NOMO-1 treated with DMSO at 0.1 percent for 48 hours (cell line): ENCODE results near the gene ABCD3.
"Not testable (repeated sequence)": the region's sequence is repeated elsewhere in the genome, so short reads cannot be mapped to it uniquely, and the experiment has no call there.

Experiments used
- DNase-seq: peaks from one replicate; lab custom pipeline; 2025; ENCODE audit not compliant: unreplicated experiment; lab: John Stamatoyannopoulos, UW

Gene ABCD3

GRCh38 chr1:94417978-94418663, at the start of gene ABCD3:
TSS of gene ABCD3 (plus strand) at chr1:94418389. CDS start at chr1:94418479, 90 bp downstream.
- peak; percentile 92 for DNase-seq

DNA sequence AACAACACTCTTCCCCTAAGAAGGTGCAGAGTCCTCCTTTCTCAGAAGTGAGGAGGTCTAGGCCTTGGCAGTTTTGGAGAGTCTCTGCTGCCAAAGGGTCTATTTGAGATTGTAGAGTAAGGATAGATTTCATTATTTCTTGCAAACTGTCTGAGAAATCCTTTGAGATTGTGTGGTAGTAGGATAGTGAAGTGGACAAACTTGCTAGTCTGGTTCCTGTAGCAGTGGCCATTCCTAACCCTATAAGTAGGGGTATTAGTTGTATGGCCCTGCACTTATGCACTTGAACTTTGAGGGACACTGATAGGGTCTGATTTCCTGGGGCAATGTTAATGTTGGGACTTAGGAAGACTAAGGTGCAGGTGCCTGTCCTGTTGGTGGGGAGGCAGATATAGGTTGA, 45.4 kb upstream of the ABCD3 start:
- not testable (repeated sequence) for DNase-seq

GRCh38 chr1:94373311-94373710, 44.9 kb upstream of the ABCD3 start:
- DNase-seq = not testable (repeated sequence)

GRCh38 chr1:94375666-94376065, 42.5 kb upstream of the ABCD3 start:
- not testable (repeated sequence) for DNase-seq

- DNase-seq = not testable (repeated sequence)
Measured at GRCh38 chr1:94378493-94378892, 39.7 kb upstream of the ABCD3 start.

DNA sequence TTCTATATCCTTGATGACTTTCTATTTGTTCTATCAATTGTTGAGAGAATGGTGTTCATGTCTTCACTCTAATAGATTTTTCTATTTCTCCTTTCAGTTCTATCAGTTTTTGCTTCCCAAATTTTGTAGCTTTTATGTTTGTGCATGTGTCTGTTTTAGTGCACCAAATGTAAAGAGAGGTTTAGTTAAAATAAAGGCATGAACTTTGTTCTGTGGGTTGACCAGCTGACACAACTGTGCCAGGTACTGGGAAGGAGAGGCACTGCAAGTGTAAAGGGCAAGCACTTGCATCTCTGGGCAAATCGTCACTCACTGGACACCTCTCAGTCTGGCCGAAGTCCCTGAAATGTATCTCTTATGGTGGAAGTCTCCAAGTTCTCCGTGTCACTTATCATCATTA, 38.6 kb upstream of the ABCD3 start:
- DNase-seq = no peak

- DNase-seq = peak; percentile 30
Measured at GRCh38 chr1:94382201-94382600, 36.0 kb upstream of the ABCD3 start.

GRCh38 chr1:94383966-94384408, 34.2 kb upstream of the ABCD3 start:
- no peak for DNase-seq

DNA sequence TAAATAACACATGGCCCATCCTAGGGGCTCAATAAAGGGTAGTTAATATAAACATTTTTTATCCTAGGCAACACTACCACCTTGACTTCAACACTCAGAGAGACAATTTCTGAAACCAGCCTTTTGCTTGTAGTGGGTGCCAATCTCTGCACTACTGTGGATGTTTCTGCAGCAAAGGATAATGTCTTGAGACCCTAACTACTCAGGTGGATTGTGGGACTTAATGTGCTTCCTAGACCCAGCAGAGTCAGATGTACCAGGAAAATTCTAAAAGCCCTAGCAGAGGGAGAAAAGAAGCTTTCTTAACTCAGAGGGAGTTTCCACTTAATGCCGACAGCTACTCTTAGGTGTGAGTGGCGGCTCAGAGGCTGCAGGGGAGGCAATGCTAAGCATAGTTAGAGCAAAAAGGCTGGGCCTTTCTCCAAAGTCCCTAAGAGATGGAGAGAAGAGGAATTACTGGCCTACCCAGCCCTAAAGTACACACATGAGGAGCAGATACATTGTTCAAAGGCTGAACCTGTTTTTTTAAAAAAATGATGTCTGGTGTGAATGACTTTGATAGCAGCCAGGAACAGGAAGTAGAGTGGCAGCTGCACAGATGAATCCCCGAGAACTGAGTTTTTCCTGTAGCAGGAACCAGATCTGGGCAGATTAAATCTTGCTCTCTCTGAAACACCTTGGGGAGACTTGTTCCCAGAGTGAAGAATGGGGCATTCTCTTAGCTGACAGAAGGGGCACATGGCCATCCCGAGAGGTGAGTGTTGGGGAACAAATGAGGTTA, 33.5 kb upstream of the ABCD3 start:
- DNase-seq = no peak

- no peak for DNase-seq
Measured at GRCh38 chr1:94385308-94385929, 32.8 kb upstream of the ABCD3 start.

GRCh38 chr1:94389298-94389697, 28.9 kb upstream of the ABCD3 start:
- DNase-seq = no peak

GRCh38 chr1:94394247-94394646, 23.9 kb upstream of the ABCD3 start:
- DNase-seq = no peak

- no peak for DNase-seq
Measured at GRCh38 chr1:94395231-94395630, 23.0 kb upstream of the ABCD3 start.

GRCh38 chr1:94395748-94396309, 22.4 kb upstream of the ABCD3 start:
- DNase-seq = no peak

DNA sequence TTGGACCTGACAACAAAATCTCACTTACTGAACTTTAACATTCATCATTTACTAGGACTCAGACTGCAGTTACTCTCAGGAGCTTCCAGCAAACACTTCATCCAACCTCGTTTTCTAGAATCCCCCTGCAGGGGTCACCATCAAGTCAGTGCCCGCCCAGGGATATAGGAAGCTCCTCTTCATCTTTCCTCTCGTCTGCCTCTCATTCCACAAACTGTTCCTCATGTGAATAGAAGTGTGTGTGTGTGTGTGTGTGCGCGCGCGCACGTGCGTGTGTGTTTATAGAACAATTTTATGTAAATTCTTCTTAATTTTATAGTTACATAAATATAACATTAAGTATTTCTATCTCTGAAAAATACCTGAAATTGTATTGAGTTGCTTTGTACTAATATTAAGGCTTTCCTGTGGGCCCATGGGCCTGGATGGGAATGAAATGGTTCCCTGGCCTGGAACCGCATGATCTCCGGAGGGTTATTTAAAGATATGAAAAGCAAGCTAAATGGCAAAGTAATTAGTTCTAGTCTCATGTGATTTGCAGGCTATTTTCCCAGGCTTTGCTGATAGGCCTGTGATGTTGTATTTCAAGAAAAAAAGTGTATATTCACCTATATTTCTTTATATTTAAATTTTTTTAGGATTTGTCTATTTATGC, 21.7 kb upstream of the ABCD3 start:
- no peak for DNase-seq

GRCh38 chr1:94398356-94398755, 19.8 kb upstream of the ABCD3 start:
- no peak for DNase-seq

GRCh38 chr1:94399453-94399852, 18.7 kb upstream of the ABCD3 start:
- DNase-seq = no peak

DNA sequence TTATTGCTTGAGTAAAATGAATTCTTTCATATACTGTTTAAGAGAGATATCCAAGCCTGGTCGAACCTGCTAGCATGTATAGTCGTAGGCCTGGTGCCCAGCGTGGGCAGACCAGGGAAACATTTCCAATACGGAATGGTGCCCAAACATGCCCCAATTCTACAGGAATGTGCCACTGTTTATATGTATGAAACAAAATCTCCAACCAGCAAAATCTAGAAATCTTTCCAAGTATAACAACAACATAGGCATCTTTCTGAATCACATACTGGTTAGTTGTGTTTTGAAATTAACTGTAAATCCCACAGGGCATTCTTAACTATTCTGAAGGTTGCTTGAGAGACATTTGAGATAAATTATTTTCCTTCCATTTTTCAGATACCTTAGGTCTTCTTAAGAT, 17.0 kb upstream of the ABCD3 start:
- no peak for DNase-seq

DNA sequence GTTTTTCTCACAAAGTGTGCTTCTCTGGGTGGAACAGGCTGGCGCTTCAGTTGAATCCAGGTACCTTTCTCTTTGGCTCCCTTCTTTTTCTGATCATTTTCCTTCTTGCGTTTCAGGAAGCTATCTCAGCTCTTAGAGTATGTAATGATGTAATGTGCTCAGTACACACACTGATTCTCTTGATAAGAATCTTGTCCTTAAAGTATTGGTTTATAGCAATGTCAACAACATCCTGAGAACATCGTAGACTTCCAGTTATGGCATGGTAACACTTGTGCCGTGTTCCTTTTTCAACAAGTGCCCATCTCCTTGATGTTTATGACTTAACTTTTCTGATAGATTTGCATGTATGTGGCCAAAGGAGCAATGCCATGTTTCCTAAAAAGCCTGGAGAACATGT, 11.7 kb upstream of the ABCD3 start:
- DNase-seq = no peak

GRCh38 chr1:94408104-94408830, 9.9 kb upstream of the ABCD3 start:
- DNase-seq = no peak
